Activated T-cell treated with anti-CD3 and anti-CD28 coated beads, Interleukin-2, amount 50 U/mL, for 1 hour (primary cell): Measurements from ENCODE around the gene GLI2.

Source experiments
- DNase-seq: peaks from one replicate; pipeline ENCODE4 v3.0.0-alpha.2; 2020

The GLI2 gene

DNA sequence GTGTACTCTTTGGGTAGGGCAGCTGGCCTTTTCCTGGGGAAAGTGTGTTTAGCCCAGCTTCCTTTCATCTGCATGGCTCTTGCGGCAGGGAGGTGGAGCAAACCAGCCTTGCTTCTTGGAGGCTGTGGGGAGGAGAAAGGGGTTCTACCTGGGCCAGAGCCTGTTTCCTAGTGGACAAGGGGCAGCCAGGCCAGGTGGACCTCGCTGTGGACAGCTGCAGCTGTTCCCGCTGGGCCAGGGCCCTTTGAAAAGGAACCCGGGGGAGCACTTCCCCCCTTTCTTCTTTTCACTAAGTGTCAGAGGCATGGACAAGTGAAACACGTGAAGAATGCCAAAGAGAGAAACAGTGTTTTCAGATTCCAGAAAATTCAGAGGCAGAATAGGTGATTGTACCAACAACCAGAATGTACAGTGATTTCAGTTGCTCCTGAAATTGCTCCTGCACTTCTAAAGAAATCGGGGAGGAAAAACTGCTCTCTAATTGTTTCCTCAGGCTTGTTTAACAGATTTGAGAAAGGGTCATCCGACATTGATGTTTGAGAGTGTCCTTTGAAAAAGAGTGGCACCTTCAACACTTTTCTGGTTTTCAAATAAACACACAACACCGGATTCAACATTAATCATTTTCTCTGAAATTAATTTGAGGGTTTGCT, 3.9 kb downstream of the GLI2 start:
- no peak for DNase-seq

DNA sequence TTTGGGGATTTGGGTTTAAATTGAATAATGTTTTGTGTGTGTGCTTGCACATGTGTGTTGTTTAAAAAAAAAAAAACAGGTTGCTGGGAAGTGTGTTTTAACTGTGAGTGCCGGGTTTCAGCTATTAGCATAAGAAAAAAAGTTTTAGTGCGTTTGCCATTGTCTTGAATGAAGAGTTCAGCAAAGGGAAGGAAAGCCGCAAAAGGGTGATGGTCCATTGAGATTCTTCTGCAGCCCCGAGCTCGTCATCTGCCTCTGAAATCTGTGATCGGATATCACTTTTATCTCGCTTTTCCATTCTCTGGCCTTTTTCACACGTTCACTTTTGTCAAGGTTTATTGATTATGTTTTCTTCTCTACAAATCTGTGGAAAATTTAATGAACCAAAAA, 4.7 kb downstream of the GLI2 start:
- no peak for DNase-seq

DNA sequence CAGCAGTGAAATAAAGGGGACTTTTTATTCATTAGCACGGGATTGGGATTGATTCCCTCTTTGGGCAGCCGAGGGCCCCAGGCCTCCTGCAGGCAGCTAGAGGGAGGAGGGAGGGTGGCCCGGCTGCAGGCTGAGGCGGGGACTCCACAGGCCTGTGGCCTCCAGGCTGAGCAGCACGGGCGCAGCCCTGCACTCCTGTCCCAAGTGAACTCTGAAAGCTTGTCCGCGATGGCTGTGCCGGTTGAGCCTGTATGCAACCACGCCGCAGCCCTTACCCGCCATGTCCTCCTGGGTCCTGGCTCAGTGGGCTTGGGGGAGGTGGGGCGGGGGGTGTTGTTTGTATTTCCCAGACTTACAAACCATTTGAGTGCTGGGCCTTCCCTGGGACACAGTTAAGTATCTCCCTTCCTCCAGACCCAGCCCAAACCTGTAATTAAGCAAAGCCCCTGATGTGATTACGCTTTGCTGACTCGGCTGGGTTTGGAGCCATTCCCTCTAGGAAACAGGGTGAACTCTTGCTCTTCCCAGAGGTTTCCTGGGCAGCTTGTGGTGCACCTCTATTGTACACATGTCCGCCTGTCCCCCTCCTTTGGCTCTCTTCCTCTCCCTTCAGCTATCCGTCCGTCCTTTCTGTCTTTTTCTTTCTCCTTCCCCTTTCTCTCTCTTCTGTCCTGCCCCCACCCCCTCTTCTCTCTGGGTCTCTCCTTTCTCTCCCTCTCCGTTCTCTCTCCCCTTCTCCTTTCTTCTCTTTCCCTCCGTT, 5.3 kb downstream of the GLI2 start:
- no peak for DNase-seq

DNA sequence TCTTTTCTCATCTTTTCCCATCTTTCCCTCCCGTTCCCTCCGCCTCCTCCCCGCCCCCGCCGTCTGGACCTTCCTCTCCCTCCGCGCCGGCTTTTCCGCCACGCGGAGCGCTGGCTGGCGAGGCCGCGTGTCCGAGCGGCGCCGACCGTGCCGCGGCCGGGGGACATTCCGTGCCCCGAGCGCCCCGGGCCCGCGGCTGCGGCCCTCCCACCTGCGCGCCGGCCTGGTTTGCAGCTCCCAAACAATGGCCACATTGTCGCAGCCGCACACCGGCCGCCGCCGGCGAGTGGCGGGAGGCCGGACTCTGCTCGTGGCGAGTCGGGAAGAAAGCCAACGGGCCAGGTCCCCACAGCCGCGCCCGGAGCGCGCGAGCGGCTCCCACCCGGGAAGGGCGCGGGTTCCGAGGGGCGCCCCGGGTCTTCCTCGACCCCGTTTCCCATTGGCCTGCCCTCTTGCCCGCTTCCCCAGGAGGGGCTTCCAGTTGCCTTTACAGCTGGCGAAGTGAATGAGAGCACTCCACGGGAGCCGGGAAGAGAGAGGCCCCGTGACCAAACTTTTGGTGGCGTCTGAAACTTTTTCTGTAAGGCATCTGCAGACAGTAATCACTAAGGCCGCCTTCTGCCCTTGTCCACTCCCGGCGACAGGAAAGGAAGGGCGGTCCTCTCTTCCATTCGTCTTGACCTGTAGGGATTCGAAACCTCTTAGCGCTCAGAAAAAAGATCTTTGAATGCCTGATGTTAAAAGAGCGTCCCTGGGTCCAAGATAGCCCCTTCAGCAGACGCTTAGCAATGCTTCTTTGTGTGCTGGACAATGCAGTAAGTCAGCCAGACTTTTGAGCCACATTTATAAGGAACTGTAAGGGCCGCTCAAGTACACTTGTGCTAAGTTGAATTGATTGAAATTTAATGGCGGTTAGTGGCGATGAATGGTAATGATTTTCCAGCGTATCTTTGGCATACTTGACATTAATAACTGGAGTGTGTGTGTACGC, 6.2 kb downstream of the GLI2 start:
- no peak for DNase-seq

DNA sequence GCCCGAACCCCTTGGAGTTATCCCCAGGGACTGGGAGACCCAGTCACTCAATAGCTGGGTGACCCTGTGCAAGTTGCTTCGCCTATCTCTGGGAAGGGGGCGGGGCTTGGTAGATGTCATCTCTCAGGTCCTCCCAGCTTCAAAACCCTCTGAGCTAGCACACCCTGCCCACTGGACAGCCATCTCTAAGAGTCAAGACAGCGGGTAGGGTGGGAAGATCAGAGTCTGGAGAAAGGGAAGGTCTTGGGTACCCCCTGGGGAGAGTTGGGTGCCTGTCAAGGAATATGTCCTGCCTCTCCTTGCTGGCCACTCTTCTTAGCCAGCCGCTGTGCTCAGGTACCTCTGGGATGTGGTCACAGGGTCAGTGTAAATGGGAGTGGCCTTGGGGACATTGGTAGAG, 8.0 kb downstream of the GLI2 start:
- DNase-seq: no peak

DNA sequence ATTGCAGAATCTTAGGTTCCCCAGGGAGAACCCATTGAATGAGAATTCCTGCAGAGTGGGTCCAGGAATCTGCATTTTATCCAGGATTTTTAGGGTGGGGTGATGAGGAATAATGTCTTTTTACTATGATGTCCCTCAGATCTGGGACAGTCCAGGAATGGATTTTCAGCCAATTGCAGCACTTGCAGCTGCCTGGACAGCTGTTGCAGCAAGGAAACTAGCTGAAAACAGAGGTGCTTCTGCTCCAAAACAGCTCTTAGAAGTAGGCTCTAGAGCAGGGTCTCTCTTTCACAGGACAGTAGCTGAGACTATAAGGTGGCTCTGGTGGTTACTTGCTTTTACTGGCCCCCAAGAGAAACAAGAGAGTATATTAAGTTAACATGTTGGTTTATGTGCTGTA, 9.1 kb downstream of the GLI2 start:
- no peak for DNase-seq

DNA sequence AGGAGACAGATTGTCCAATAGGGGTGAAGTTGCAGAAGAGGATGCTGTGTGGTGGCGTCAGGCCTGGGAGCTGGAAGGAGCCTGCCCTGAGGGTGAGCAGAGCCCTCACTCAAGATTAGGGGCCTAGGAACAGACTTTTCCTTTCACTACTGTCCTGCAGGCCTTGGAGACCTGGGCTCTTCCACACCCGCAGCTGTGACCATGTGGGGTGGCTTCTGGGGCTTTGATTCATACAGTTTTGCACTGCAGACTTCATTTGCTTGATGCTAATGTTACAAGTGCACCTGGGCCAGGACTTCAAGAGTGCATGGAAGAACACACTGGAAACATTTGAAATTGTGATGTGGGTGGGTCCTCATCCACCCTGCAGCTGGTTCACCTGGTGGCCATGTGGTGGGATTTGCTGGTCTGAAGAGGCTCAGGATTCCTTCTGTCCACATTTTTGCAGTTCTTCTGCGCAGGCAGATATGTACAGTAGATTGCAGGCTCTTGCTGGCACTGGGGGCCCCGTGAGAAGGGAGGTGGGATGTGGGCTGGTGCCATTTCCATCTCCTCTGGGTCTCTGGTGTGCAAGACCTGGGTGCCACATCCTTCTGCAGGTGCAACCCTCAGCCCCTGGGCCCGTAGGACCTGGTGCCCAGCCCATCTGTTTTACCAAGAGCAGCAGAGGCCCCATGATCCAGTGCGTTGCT, 9.9 kb downstream of the GLI2 start:
- no peak for DNase-seq

DNA sequence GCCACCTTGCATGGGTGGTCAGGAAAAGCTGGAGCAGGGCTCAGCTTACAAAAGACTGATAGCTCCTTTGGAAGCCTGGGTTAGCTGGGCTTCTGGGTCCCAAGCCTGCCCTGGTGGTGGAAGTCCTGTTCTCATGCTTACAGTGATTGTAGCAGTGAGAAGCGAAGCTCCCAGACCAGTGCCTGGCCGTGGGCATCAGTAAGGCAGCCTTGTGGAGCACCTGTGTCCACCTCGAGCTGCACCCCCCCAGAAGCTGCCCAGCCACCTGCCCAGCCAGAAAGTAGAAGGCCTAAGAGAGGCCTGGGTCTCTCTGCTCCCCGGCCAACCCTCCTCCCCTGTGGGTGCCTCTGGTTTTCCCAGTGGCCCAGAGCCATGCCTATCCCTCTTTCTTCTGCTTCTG, 10.5 kb downstream of the GLI2 start:
- no peak for DNase-seq

DNA sequence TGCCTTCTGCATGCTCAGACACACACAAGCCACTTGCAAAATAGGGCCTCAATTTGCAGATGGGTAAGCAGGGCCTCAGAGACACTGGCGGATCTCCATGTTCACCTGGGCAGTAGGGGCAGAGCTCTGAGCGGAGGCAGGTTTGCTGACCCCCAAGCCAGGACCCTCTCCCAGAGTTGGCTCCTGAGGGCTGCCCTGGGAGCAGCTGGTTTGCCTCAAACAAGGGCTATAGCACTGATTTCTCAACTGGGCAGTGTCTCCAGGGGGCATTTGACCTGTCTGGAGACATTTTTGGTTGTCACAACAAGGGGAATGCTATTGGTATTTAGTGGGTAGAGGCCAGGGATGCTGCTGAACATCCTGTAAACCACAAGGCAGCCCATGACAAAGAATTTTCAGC, 11.6 kb downstream of the GLI2 start:
- no peak for DNase-seq

DNA sequence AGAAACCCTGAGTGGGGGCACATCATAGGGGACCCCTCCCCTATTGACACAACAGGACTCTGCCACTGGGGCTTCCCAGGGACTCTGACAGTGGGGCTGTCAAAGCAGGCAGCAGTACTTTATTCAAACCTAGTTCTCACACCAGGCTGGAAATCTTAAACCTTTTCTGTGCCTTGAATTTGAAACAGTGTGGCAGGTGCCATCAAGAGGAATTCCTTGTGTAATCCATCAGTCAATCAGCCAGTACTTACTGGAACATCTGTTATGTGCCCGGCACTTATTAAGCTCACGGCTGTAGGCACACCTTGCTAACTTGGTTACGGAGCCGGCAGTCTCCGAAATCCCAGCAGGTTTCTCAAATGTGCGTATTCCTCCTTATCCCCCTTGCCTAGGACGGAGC, 12.0 kb downstream of the GLI2 start:
- DNase-seq: no peak

DNA sequence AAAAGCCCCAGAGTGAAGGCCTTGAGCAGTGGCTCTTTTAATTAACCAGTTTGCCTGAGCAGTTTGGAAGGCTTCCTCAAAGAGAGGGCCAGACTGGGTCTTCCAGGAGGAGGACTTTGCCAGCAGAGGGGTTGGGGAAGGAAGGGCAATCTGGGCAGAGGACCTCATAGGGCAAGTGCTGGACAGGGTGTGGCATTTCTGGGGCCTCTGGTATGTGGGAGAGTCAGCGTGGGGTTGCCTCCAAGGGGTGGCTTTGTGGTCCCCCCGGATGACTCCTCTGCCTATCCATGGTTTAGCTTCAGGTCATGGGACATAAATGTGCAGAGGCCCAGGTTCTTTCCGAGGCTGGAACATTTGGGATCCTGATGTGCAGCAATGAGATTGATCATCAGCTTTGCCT, 12.6 kb downstream of the GLI2 start:
- DNase-seq: no peak

DNA sequence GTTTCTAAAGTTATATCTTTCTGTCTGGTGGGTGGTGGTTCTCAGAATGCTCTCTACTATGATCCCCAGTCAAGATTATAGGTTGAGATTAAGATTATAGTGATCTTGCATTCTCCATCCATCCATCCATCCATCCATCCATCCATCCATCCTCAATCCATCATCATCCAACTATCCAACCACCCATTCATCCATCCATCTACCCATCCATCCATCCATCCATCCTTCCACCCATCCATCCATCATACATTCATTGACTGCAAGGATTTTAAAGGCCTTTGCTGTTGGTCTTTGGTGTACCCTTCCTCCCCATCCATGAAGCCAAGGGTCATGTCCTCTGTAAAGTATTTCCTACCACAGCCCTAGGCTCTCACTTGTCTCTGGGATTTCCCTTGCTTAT, 13.1 kb downstream of the GLI2 start:
- no peak for DNase-seq

DNA sequence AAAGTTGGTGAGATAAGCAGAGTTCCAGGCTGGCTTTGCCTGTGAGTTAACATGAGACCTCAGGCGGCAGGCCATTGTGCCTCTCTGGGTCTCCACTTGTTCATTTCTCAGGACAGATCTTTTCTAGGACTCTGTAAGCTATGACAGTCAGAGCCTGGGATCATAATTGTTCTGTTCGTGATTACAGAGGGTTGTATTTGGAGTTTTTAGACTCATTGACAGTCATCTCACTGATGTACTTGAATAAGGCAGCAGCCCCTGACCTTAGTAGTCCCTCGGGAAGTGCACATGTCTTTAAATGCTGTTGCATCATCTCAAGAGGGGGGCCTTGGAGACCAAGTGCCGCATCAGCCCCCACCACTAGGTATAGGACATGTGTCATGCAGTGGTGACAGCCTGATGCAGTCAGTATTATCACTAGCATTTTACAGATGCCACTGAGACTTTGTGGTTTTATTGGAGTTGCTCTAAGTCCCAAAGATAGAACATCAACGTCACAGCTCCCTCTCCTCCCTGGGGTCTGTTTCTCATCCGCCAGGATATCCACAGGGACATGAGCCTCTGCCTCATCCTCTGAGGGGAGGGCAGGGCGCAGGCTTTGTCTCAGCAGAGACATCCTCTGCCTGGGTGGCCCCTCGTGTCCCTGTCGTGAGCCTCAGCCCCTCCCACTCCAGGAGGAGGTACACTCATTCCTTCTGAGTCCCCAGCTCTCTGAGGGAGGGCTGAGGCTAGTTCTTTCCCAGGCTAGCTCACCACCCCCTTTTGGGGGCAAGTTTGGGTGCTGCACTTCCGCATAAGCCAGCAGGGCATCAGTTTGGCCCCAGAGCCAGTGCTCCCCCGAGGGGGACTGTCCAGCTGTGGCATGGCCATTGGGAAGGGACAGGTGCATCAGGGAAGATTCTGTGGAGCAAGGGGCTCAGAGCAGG, 14.1 kb downstream of the GLI2 start:
- no peak for DNase-seq

DNA sequence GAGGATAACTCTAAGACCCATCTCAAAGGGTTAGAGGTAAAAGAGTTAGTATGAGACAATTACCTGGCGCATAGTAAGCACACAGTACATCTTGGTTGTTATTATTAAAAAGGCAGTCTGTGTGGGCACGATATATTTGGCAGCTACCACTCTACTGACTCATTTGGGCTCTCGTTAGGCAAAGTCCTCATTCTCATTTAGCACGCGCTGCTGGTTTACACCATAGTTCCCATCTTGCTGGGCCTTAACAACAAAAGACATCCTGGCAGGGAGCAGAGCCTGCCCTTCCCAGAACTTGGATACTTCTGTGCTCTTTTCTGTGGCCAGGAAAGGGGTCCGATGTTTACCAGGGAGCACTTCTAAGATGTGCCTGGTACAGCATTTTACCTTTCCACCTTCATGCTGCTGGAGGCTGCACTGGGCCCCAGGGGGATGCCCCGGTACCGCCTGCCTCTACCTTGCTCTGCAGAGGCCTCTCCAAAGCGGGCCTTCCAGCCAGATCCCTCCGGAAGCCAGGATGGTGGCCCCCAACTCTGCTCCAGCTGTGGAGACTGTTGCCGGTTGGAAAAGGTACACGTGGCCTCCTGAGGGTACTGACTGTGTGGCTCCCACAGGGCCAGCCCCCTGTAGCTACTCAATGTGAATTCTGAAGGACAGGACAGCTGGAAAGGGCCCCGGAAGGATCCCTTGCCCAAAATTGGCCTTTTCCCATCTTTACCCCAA, 15.0 kb downstream of the GLI2 start:
- DNase-seq: no peak

DNA sequence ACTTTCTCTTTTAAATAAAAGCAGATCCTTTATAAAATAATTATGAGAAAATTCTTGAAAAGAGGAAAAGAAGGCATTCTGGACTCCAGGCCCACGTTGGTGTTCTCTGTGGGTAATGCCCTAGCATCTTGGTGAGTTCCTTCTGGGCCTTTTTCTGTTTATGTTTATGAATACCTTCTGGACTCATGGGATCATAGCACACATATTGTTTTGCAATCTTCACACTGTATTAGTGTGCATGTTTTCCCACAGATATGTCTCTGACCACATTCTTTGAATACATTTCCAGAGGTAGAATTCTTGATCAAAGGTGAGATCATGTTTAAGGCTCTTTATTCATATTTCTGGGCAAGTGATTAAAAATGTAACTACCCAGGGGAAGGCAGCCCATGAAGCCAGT, 15.9 kb downstream of the GLI2 start:
- no peak for DNase-seq

DNA sequence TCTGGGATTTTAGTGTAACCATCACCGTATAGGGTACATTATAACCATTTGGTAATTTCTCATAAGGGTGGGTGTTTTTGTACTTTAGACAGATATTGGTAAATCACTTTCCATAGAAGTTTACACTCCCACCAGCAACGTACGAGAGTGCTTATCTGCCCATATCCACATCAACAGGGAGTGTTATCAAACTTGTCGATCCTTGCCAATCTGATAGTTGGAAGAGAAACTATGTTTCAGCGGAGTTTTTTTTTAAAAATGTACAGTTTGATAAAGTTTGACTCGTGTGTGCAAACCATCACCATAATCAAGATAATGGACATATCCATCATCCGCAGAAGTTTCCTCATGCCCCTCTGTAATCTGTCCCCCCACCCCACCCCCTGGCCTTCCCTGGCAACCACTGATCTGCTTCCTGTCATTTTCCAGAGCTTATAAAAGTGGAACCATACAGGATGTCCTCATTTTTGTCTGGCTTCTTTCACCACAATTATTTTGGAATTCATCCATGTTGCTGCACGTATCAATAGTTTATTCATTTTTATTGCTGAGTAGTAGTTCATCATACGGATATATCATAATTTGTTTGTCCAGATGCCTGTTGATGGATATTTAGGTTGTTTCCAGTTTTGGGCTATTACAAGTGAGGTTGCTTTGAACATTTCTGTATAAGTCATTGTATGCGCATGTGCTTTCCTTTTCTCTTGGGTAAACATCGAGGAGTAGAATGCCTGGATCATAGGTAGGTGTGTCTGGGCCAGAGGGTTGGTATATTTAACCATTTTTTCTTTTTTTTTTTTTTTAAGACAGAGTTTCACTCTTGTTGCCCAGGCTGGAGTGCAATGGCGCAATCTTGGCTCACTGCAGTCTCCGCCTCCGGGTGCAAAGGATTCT, 18.6 kb downstream of the GLI2 start:
- no peak for DNase-seq

DNA sequence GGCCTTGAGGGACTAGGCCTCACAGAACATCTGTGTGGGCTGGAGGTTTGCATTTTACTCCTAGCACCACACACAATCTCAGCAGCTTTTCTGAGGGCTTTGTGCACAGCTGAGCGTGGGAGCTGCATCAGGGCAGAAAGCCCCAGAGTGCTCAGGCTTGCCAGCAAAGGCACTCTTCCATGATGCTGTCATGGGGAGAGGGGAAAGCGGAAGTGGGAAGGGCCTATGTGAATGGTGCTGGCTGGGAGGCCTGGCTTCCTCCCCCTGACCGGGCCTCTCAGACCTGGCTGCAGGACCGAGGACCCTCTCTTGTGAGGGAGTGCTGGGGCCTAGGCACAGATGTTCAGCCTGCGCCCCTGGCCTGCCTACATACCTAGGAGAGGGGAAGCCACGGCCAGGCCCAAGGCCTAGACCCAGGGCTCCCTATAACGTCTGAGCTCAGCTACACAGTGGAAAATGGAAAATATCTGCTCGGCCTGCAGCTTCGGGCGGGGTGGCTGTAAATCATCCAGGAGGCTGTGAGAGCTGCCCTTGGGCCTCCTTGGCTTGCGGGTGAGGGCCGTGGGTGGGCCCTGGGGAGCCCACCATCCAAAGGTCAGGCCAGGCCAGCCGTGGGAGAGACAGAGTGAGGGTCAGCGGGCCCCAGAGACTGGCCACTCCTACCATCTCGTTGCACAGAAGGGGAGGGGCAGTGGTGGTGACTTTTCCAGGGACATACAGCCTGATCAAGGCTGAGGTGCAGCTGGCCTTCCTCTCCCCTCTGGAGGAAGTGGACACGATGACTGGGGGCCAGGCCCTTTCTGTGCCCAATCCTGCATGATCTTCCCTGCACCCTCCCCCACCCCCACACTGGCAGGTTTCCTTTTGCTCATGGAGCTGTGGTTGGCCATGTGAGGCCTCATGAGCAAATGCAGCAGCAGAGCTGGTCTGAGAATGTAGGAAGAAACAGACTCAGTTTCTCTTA, 22.8 kb downstream of the GLI2 start:
- no peak for DNase-seq

DNA sequence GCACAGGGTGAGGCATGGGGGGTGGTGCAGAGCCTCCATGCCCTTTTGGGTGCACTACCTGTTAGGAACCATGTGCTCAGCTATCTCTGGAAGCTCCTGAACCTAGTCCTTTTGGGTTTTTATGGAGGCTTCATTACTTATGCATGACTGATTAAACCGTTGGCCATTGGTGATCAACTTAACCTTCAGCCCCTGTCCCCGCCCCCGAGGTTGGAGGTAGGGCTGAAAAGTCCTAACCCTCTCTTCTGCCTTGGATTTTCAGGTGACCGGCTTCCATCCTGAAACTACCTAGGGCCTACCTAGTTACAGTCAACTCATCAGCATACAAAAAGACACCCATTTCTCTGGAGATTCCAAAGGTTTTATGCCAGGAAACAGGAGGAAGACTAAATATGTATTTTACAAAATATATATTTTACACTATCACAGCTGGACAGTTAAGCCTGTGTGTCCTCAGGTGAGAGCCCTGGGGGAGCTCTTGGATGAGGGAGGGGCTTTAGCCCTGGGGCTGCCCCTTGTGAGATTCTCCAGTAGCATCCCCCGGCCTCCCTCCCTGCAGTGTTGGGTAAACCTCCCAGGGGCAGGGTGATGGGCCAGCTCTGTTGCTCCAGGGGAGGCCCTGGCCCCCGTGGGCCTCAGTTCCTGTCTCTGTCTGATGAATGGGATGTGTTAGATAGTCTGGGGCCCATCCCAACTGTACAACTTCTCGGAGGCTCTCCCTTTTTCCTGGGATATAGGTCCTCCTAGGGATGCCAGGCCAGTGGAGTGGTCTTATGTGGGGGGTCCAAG, 24.1 kb downstream of the GLI2 start:
- DNase-seq: no peak
